Measurements from ENCODE around the gene PRND. TPM values are rescaled to one million over a fixed set of nuclear protein-coding genes. Genes with fewer than 3 reads are reported as not detected.

Gene PRND
- total and polyA plus RNA-seq, 2 of the 8 experiments (the other 6 are each of a cell fraction or from before 2014, with no cell fraction given) = 0.09 to 0.11 TPM

- no peak for TF ChIP-seq FOSL1 (IDR thresholded peaks at IDR 0.05; ENCODE audit: insufficient read depth, low read depth, low read length)
- TF ChIP-seq ASH2L (IDR thresholded peaks at IDR 0.05; ENCODE audit: low read length) = peak; percentile 49
- TF ChIP-seq NANOG (IDR thresholded peaks at IDR 0.05; ENCODE audit: insufficient read depth, low read depth, low read length, poor library complexity, severe bottlenecking) = peak; percentile 13
- TF ChIP-seq TEAD4 (IDR thresholded peaks at IDR 0.05; ENCODE audit: low read depth, low read length) = no peak
- TF ChIP-seq YY1 (IDR thresholded peaks at IDR 0.05; ENCODE audit: low read depth, low read length) = 0 out of 2 replicates have a peak, but pooled peaks have one; percentile 52
- no peak for TF ChIP-seq EZH2 (IDR thresholded peaks at IDR 0.05; ENCODE audit: low read depth, low read length, severe bottlenecking)
- no peak for TF ChIP-seq MAX (IDR thresholded peaks at IDR 0.05)
- no peak for TF ChIP-seq POLR2A (IDR thresholded peaks at IDR 0.05; ENCODE audit: control extremely low read depth in 1 of 2, low read depth in 2 of 2, low read length in 2 of 2)
- TF ChIP-seq MAFK (IDR thresholded peaks at IDR 0.05; ENCODE audit: low read depth, low read length) = no peak
- no peak for TF ChIP-seq SAP30 (IDR thresholded peaks at IDR 0.05; ENCODE audit: insufficient read depth, insufficient replicate concordance, low read length)
- TF ChIP-seq CTCF (IDR thresholded peaks at IDR 0.05; ENCODE audit: control extremely low read depth in 1 of 3, insufficient read depth in 1 of 3, low read depth in 1 of 3, low read length in 3 of 3) = peak; percentile 62 to 94 (median 69)
- no peak for TF ChIP-seq BCL11A (IDR thresholded peaks at IDR 0.05; ENCODE audit: low read depth in 2 of 2, low read length in 2 of 2)
- no peak; the same call in 1 of the 2 replicates for TF ChIP-seq JUND (IDR thresholded peaks at IDR 0.05; ENCODE audit: low read length)
- no peak for TF ChIP-seq SIRT6 (IDR thresholded peaks at IDR 0.05; ENCODE audit: low read length)
Measured at GRCh38 chr20:4720041-4720976, 1.4 kb upstream of the PRND start (continued).
